ENCODE results near the gene DGKI.

Gene DGKI

GRCh38 chr7:137813541-137813940 is 33.2 kb downstream of the DGKI start:
- Histone ChIP-seq H2AK5ac (ENCODE audit: low read length) (no peak overlapping the region), H3K14ac (ENCODE audit: low read length) (no peak overlapping the region), H2BK120ac (ENCODE audit: insufficient read depth, low read length, poor library complexity) (no peak overlapping the region), H4K8ac (ENCODE audit: low read depth, low read length) (no peak overlapping the region), H3K79me2 (ENCODE audit: control insufficient read depth, insufficient read depth, low read length, poor library complexity) (no peaks in the 10 kb centered on the region), H3K4ac (ENCODE audit: low read depth, low read length) (no peak overlapping the region), H2BK5ac (ENCODE audit: low read depth, low read length, poor library complexity) (no peak overlapping the region), H3K18ac (ENCODE audit: low read length) (no peak overlapping the region), H3K27me3 (ENCODE audit: insufficient read depth, low read length) (no peaks in the 10 kb centered on the region), H3K36me3 (ENCODE audit: control insufficient read depth in 1 of 2, insufficient read depth in 2 of 2, low read length in 2 of 2) (no peaks in the 10 kb centered on the region), H3K9me3 (ENCODE audit: insufficient read depth, low read depth, low read length) (no peaks in the 10 kb centered on the region), H4K91ac (ENCODE audit: low read depth, low read length) (no peak overlapping the region), H3K9ac (ENCODE audit: low read length) (no peak overlapping the region), H3K27ac (ENCODE audit: low read depth, low read length) (no peak overlapping the region), H3K4me2 (ENCODE audit: low read length) (no peak overlapping the region), H3K4me3 (ENCODE audit: low read depth, low read length) (no peak overlapping the region), H3K23ac (ENCODE audit: low read length) (no peak overlapping the region), H4K12ac (ENCODE audit: low read depth, low read length) (no peak overlapping the region), H3K79me1 (ENCODE audit: low read length) (no peaks in the 10 kb centered on the region), H2BK12ac (ENCODE audit: low read length) (no peak overlapping the region), H2AFZ (ENCODE audit: insufficient read depth, low read length, poor library complexity) (no peak overlapping the region), H3K4me1 (ENCODE audit: control insufficient read depth in 1 of 2, insufficient read depth in 2 of 2, low read length in 2 of 2) (no peaks in the 10 kb centered on the region)
- no CpG with 5 or more reads among the region's 1 CpG for WGBS (ENCODE audit: extremely low coverage, insufficient coverage, insufficient read length)
- no peak for DNase-seq

- no peak overlapping the region for H4K12ac ChIP-seq (ENCODE audit: low read depth, low read length)
- no peak overlapping the region for H2BK5ac ChIP-seq (ENCODE audit: low read depth, low read length, poor library complexity)
- no peak overlapping the region for H2AK5ac ChIP-seq (ENCODE audit: low read length)
- H3K23ac ChIP-seq (ENCODE audit: low read length) = no peak overlapping the region
- H2BK12ac ChIP-seq (ENCODE audit: low read length) = no peak overlapping the region
- H3K79me2 ChIP-seq (ENCODE audit: control insufficient read depth, insufficient read depth, low read length, poor library complexity) = no peaks in the 10 kb centered on the region
- no peaks in the 10 kb centered on the region for H3K9me3 ChIP-seq (ENCODE audit: insufficient read depth, low read depth, low read length)
- no peaks in the 10 kb centered on the region for H3K36me3 ChIP-seq (ENCODE audit: control insufficient read depth in 1 of 2, insufficient read depth in 2 of 2, low read length in 2 of 2)
- H2BK120ac ChIP-seq (ENCODE audit: insufficient read depth, low read length, poor library complexity) = no peak overlapping the region
- DNase-seq = no peak
- no peak overlapping the region for H4K91ac ChIP-seq (ENCODE audit: low read depth, low read length)
- H4K8ac ChIP-seq (ENCODE audit: low read depth, low read length) = no peak overlapping the region
- WGBS (ENCODE audit: extremely low coverage, insufficient coverage, insufficient read length) = no CpG with 5 or more reads among the region's 2 CpGs
- H3K18ac ChIP-seq (ENCODE audit: low read length) = no peak overlapping the region
- no peak overlapping the region for H2AFZ ChIP-seq (ENCODE audit: insufficient read depth, low read length, poor library complexity)
- H3K27ac ChIP-seq (ENCODE audit: low read depth, low read length) = no peak overlapping the region
- H3K4ac ChIP-seq (ENCODE audit: low read depth, low read length) = no peak overlapping the region
- peaks cover 0 to 2% of the 10 kb centered on the region in 2 experiments for H3K4me1 ChIP-seq (ENCODE audit: control insufficient read depth in 1 of 2, insufficient read depth in 2 of 2, low read length in 2 of 2)
- no peak overlapping the region for H3K4me2 ChIP-seq (ENCODE audit: low read length)
- H3K27me3 ChIP-seq (ENCODE audit: insufficient read depth, low read length) = no peaks in the 10 kb centered on the region
- no peak overlapping the region for H3K14ac ChIP-seq (ENCODE audit: low read length)
- H3K79me1 ChIP-seq (ENCODE audit: low read length) = no peaks in the 10 kb centered on the region
- no peak overlapping the region for H3K4me3 ChIP-seq (ENCODE audit: low read depth, low read length)
- H3K9ac ChIP-seq (ENCODE audit: low read length) = no peak overlapping the region
Measured at GRCh38 chr7:137810248-137810647, 36.5 kb downstream of the DGKI start.

GRCh38 chr7:137804836-137805235 is 41.9 kb downstream of the DGKI start:
- no peak overlapping the region for H2BK12ac ChIP-seq (ENCODE audit: low read length)
- no peaks in the 10 kb centered on the region for H3K79me1 ChIP-seq (ENCODE audit: low read length)
- DNase-seq = no peak
- no peak overlapping the region for H3K4me2 ChIP-seq (ENCODE audit: low read length)
- no peak overlapping the region for H3K27ac ChIP-seq (ENCODE audit: low read depth, low read length)
- no CpG with 5 or more reads among the region's 2 CpGs for WGBS (ENCODE audit: extremely low coverage, insufficient coverage, insufficient read length)
- peaks cover 0 to 4% of the 10 kb centered on the region in 2 experiments for H3K4me1 ChIP-seq (ENCODE audit: control insufficient read depth in 1 of 2, insufficient read depth in 2 of 2, low read length in 2 of 2)
- H3K14ac ChIP-seq (ENCODE audit: low read length) = no peak overlapping the region
- no peaks in the 10 kb centered on the region for H3K79me2 ChIP-seq (ENCODE audit: control insufficient read depth, insufficient read depth, low read length, poor library complexity)
- no peak overlapping the region for H4K91ac ChIP-seq (ENCODE audit: low read depth, low read length)
- no peak overlapping the region for H3K4me3 ChIP-seq (ENCODE audit: low read depth, low read length)
- H3K9me3 ChIP-seq (ENCODE audit: insufficient read depth, low read depth, low read length) = no peaks in the 10 kb centered on the region
- H2BK120ac ChIP-seq (ENCODE audit: insufficient read depth, low read length, poor library complexity) = no peak overlapping the region
- no peak overlapping the region for H4K8ac ChIP-seq (ENCODE audit: low read depth, low read length)
- H3K27me3 ChIP-seq (ENCODE audit: insufficient read depth, low read length) = no peaks in the 10 kb centered on the region
- no peak overlapping the region for H2AFZ ChIP-seq (ENCODE audit: insufficient read depth, low read length, poor library complexity)
- H3K4ac ChIP-seq (ENCODE audit: low read depth, low read length) = no peak overlapping the region
- no peak overlapping the region for H3K23ac ChIP-seq (ENCODE audit: low read length)
- H3K36me3 ChIP-seq (ENCODE audit: control insufficient read depth in 1 of 2, insufficient read depth in 2 of 2, low read length in 2 of 2) = no peaks in the 10 kb centered on the region
- no peak overlapping the region for H4K12ac ChIP-seq (ENCODE audit: low read depth, low read length)
- no peak overlapping the region for H3K9ac ChIP-seq (ENCODE audit: low read length)
- no peak overlapping the region for H3K18ac ChIP-seq (ENCODE audit: low read length)
- H2BK5ac ChIP-seq (ENCODE audit: low read depth, low read length, poor library complexity) = no peak overlapping the region
- no peak overlapping the region for H2AK5ac ChIP-seq (ENCODE audit: low read length)

- H3K27me3 ChIP-seq (ENCODE audit: insufficient read depth, low read length) = no peaks in the 10 kb centered on the region
- no peak overlapping the region for H3K18ac ChIP-seq (ENCODE audit: low read length)
- no peak overlapping the region for H3K14ac ChIP-seq (ENCODE audit: low read length)
- H3K9ac ChIP-seq (ENCODE audit: low read length) = no peak overlapping the region
- H2BK12ac ChIP-seq (ENCODE audit: low read length) = no peak overlapping the region
- H2BK120ac ChIP-seq (ENCODE audit: insufficient read depth, low read length, poor library complexity) = no peak overlapping the region
- no peaks in the 10 kb centered on the region for H3K9me3 ChIP-seq (ENCODE audit: insufficient read depth, low read depth, low read length)
- H3K4ac ChIP-seq (ENCODE audit: low read depth, low read length) = no peak overlapping the region
- no peak for DNase-seq
- no peak overlapping the region for H3K4me2 ChIP-seq (ENCODE audit: low read length)
- H4K91ac ChIP-seq (ENCODE audit: low read depth, low read length) = no peak overlapping the region
- H3K4me1 ChIP-seq (ENCODE audit: control insufficient read depth in 1 of 2, insufficient read depth in 2 of 2, low read length in 2 of 2) = peaks cover 0 to 4% of the 10 kb centered on the region in 2 experiments
- H2BK5ac ChIP-seq (ENCODE audit: low read depth, low read length, poor library complexity) = no peak overlapping the region
- H3K36me3 ChIP-seq (ENCODE audit: control insufficient read depth in 1 of 2, insufficient read depth in 2 of 2, low read length in 2 of 2) = no peaks in the 10 kb centered on the region
- H3K4me3 ChIP-seq (ENCODE audit: low read depth, low read length) = no peak overlapping the region
- H2AK5ac ChIP-seq (ENCODE audit: low read length) = no peak overlapping the region
- H4K8ac ChIP-seq (ENCODE audit: low read depth, low read length) = no peak overlapping the region
- no peak overlapping the region for H3K27ac ChIP-seq (ENCODE audit: low read depth, low read length)
- WGBS (ENCODE audit: extremely low coverage, insufficient coverage, insufficient read length) = no CpG with 5 or more reads among the region's 1 CpG
- no peaks in the 10 kb centered on the region for H3K79me2 ChIP-seq (ENCODE audit: control insufficient read depth, insufficient read depth, low read length, poor library complexity)
- H3K23ac ChIP-seq (ENCODE audit: low read length) = no peak overlapping the region
- H4K12ac ChIP-seq (ENCODE audit: low read depth, low read length) = no peak overlapping the region
- H2AFZ ChIP-seq (ENCODE audit: insufficient read depth, low read length, poor library complexity) = no peak overlapping the region
- no peaks in the 10 kb centered on the region for H3K79me1 ChIP-seq (ENCODE audit: low read length)
Measured at GRCh38 chr7:137801491-137801890, 45.3 kb downstream of the DGKI start.

Data from trophoblast cell (in vitro differentiated cells and primary cell).